Fibroblast of lung (primary cell): ENCODE data around the gene WDFY2.

Experiments used
- CTCF ChIP-seq, 2 donors: IDR thresholded peaks in 1 of 2; conservative IDR thresholded peaks in 1 of 2; 1 replicate in 1 of 2; 2 replicates in 1 of 2; pipeline ENCODE4 v1.5.1; 2011 to 2012; ENCODE audit warnings: low read length in 2 of 2, control low read depth in 1 of 2, inconsistent platforms in 1 of 2, low read depth in 1 of 2, mild to moderate bottlenecking in 1 of 2
- EZH2 ChIP-seq: IDR thresholded peaks from 2 replicates; pipeline ENCODE4 v1.5.1; 2012; ENCODE audit warnings: low read length, control low read depth, mild to moderate bottlenecking; ENCODE audit errors: missing control alignments

GRCh38 chr13:51679616-51680015 is 95.4 kb downstream of the WDFY2 start:
- TF ChIP-seq CTCF (conservative IDR thresholded peaks at IDR 0.05 in 1 of 2, IDR thresholded peaks at IDR 0.05 in 1 of 2; ENCODE audit: low read depth in 1 of 2, low read length in 2 of 2) (no peak), EZH2 (no peak)
